ENCODE measurements around the gene TRPC3.
"Not testable (repeated sequence)": the region's sequence is repeated elsewhere in the genome, so short reads cannot be mapped to it uniquely, and the experiment has no call there.

TRPC3 gene

DNA sequence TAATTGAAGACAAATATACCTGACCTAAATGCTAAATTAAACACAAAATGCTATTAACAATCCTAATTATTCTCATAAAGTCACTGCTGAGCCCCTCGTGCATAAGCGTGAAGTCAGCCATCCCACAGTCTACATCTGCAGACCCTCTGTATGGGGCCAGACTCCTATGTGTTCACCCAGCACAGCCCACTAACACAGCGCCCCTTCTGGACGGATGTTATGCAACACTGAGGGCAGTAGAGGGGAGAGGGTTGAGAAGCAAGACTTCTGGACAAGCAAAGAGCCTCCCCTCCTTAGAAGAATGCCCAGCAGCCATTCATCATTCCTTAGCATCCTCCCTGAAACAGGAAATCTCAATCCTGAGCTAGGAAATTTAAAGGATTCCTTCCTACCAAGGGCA, 7.9 kb downstream of the TRPC3 start:
- no peak for DNase-seq

DNA sequence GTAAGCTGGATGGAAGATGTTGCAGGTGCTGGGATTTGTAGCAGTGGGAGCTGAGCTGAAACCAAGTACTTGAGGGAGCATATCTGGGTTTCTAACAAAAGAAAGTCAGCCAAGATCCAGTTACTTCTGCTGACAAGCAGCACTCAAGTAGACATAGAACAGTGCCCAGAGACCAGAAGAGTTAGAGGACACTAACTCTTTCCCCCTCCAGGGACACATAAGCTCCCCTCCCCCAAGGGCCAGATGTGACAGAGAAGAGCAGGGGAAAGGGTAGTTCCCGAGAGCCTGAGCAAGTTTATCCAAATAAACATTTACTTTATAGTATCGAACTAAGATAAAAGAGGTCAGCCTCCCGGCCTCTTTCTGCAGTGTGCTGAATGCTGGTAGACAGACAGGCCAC, 12.2 kb downstream of the TRPC3 start:
- no peak for DNase-seq

DNA sequence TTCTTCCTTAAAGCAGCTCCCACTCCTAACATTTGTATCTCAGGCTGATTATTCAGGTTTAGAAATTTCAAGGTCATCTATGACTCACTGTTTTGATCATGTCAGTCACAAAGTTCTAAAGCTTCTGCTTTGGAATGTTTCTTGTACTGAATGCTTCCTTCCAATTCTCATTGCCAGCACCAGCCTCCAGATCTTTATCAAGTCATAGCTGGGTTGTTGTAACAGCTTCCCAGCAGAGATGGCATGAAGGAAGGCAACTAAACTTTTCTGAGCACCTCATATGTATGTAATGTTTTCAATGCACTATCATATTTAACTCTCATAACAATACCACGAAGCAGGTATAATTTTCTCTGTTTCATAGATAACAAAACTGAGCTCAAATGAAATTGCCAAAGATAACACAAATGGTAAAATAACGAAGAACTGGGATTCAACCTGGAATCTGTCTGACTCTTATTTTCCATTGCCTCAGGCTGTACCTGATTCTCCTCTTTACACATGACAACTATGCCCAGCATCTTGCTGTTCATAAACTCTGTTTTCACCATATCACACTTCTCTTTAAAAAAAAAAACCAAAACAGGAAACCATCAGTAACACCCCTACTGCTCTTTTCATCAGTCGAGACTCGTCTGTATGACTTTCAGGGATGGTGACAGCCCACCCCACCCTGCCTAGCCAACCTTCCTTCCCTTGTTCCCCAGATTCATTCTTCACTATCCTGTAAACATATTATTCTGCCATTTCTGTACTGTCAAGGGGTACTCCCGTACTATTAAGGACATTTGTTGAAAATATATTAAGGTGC, 13.4 kb downstream of the TRPC3 start:
- DNase-seq = no peak

DNA sequence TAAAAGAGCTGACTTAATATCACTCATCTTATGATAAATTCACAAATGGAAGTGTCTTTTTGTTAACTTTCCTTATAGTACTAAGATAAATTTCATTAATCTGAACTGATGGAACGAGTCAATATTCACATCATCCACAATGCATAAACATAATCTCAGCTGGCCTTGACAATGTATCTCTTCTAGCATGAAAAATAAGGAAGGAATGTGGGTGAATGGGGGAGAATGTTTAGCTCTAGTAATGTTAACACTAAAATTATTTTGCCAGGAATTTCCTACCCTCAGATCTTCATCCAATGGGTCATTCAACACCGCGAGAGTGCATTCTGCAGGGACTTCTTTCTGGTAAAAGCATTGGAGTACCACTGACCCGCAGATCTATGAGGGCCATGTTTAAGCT, 15.8 kb downstream of the TRPC3 start:
- DNase-seq = no peak

DNA sequence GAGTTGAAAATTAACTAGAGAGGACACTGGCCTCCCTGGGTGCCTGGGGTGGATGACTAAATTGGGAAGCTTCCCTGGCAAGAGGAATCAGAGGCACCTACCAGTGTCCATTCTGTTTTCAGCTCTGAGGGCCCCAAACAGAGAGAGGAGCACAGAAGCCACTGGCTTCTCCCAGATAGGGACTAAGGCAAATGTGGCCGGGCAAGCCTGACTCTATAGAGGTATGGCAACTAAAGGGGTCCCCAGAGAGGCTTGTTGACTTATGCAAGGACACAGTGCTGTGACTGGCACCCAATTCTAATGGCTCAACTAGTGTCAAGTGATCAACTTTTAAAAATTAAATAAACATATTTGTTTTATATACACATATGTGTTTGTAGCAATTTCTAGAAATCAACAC, 17.2 kb downstream of the TRPC3 start:
- DNase-seq = no peak

DNA sequence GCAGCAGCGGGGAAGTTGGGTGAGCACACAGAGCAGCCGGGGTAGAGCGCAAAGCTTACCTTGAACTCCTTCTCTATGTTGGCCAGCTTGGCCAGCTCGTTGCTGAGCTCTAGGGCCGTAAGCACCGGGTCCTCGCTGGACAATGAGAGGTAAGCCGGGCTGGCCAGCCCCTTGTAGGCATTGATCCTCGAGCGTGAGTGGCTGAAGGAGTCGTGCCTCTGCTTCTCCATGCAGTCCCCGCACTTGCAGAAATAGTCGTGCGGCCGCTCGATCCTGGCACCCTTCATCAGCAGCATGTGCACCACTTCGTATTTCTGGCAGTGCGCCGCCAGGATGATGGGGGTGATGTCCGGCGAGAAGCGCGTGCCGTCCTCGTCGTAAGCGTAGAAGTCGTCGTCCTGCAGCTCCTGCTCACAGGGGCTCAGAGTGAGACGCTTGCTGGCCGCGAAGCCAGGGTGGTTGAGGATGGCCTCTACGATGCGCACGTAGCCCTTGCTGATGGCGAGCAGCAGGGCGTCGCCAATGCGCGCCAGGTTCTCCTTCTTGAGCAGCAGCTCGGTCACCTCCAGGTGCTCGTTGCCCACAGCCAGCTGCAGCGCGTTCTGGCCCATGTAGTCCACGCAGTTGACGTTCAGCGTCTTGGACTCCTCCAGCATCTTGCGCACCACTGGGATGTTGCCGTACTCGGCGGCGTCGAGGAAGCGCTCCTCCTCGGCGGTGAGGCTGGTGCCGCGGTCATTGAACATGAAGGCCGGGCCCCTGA, 19.5 kb downstream of the TRPC3 start:
- DNase-seq = no peak

DNA sequence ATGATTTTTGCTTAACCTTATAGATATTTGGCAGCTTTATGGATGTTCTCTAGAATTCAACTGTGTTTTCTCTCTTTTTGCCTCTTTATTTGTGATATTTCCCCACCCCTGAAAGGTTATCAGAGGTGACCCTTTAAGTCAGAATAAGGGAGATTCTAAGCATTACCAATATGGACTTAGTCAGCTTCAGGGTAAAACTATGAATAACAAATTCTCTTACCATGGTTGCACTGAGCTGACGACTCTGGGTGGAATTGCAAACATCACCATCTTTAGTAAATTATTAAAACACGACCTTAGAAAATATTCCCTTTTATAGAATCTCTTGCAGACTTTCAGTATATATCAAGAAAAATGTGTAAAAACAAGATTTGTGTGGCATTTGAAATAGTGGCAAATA, 21.6 kb downstream of the TRPC3 start:
- DNase-seq = no peak

DNA sequence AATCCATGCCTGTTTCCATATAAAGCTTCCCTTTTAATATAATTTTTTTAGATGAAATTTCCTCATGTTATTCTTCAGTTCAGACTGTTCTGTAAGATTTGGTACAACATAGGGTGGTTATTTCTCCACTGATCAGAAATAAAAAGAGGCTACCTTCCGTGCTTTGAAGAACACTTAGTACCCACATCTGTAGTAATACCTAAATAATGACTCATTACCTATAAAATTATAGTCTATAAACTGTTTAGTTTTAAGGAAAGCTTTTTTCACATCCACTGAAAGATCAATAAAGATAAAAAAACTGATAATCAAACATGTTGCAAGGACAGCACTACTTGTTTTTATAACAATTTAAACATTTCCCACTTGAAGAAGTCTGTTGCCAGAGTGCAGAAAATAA, 23.9 kb downstream of the TRPC3 start:
- DNase-seq = no peak

DNA sequence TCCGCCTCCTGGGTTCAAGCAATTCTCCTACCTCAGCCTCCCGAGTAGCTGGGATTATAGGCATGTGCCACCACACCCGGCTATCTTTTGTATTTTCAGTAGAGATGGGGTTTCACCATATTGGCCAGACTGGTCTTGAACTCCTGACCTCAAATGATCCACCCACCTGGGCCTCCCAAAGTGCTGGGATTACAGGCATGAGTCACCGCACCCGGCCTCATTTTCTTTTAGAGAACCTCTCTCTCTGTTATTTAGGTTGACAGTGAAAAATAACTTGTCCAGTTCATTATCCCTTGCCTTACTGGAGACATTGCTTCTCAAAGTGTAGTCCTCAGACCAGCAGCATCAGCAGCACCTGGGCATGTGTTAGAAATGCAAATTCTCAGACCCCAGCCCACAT, 25.4 kb downstream of the TRPC3 start:
- DNase-seq = not testable (repeated sequence)

DNA sequence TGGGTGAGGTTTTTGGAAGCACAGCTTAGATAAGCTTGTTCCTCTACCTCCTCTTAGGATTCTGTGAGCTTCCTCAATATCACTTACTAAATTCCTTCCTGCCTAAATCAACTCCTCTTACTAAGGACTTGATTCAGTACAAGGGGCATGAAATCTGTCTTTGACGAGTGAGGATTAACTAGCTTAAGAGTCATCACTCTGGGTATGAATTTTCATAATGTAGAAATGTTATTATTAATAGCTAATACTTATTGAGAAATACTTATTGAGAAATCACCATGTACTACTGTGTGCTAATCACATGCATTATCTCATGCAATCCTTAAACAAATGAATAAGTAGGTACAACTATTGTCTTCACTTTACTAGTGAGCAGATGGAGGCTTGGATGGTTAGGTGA, 28.6 kb downstream of the TRPC3 start:
- DNase-seq = no peak

DNA sequence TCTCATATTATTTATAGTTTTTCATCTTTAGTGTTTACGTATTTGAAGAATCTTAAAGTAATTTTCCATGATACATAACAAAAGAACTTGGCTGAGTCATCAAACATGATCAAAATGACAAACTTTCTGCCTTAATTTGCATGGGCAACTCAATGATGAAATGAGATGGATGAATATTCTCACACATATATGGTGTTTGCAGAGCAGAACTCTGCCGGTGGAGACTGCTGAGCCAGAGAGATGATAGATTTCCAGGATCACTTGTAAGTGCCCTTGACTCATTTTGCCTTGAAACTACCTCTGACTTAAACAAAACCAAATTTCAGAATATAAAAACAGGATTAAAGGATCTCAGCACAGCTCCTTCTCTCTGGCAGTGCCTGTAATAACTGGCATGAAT, 38.2 kb downstream of the TRPC3 start:
- DNase-seq = no peak

DNA sequence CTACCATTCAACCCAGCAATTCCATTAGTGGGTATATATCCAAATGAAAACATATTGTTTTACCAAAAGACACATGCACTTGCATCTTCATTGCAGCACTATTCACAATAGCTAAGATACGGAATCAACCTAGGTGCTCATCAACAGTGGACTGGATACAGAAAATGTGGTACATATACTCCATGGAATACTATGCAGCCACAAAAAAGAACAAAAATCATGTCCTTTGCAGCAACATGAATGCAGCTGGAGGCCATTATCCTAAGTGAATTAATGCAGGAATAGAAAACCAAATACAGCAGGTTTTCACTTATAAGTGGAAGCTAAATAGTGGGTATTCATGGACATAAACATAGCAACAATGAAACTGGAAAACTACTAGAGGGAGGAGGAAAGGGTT, 43.5 kb downstream of the TRPC3 start:
- no peak for DNase-seq

DNA sequence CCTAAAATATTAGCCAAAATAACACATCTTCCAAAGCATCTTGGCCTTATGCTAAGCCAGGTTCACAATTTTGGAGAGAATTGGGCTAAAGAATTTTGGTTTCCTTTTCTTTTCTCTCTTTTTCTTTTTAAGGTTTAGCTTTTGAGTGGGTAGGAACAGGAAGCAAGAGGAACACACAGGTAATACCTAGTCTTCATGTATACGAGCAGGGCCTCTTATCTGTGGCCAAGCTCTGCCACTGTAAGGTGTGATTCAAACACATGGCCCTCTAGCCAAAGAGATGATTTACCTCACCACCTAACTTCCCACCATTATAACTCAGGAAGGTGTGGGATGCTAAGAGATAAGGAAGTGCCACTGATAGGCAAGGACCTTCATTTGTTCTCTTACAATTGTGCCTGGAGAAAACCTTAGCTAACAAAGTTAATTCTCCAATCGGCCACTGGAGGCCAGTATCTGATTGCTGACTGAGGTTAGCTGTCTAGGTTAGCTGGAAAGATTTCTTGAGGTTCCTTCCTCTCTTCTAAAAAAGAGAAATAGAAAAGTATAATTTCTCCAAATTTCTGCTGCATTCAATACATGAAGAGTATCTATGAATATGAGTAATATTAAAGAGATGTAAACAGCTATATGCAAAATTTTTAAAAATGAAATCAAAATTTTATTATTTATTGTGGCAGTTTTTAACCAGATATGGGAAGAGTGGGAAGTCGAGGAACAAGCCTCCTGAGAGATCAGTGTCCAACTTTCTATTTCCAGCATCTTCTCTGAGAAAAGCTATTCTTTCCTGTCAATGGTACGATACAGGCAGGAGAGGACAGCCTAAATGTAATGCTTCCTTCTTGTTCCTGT, 51.5 kb downstream of the TRPC3 start:
- peak; percentile 24 to 48 for DNase-seq

DNA sequence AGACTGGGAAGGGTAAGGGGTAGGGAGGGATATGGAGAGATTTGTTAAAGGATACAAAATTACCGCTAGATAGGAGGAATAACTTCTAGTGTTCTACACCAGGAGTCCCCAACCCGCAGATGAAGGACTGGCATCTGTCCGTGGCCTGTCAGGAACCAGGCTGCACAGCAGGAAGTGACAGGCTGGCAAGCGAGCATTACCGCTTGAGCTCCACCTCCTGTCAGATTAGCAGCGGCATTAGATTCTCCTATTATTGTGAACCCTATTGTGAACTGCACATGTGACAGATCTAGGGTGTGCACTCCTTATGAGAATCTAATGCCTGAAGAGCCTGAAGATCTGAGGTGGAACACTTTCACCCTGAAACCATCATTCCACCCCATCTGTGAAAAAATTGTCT, 53.7 kb downstream of the TRPC3 start:
- DNase-seq = no peak

DNA sequence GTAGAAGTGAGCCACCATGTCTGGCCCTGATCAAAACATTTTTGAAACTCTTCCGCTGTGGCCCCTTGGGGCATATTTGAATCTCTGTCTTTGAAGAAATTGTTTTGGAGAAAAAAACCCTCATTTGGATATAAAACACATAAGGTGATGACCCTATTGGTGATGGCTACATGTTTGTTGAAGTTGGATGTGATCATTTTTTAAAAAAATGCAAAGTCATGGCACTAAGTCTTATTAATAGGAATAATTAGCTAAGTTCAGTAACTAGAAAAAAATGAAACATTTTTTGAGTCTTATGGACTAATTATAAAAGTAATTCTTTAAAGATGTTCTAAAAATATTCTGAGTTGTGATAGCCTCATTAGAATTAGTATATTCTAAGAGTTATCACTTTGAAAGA, 63.7 kb downstream of the TRPC3 start:
- DNase-seq = no peak

DNA sequence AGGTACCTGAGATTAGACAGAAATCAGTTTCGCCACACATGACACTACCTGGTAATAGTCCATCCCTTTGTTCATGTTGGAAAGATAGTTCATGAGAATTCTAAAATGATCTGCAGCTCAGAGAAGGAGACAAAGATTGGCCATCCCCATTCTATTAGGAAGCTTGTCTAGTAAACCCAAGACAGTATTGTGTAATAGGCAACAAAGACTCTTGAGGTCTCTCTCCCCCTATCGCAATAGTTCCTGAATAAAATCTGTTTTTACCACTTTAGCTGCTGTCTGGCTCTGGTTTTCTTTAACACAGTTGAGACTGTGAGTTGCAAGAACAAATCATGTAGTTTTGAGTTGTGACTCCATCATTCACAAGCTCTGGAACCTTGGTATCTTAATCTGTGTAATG, 66.7 kb downstream of the TRPC3 start:
- no peak for DNase-seq

DNA sequence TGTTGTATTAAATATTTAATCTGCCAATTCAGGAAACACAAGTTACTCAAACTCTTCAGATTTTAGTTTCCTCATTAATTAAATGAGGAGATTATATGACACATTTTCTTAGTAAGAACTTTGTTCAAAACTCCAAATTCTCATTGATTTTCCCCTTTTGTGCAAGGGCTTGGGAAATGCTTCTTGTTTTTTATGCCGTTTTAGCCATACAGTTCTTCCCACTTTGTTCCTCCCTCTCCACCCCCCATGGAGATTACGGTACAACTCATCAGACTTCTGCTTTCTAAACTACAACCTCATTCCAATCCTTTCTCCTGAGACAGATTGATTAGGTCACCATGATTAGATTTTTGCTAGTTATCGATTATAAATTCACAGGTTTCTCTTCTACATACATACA, 70.7 kb downstream of the TRPC3 start:
- no peak for DNase-seq

DNA sequence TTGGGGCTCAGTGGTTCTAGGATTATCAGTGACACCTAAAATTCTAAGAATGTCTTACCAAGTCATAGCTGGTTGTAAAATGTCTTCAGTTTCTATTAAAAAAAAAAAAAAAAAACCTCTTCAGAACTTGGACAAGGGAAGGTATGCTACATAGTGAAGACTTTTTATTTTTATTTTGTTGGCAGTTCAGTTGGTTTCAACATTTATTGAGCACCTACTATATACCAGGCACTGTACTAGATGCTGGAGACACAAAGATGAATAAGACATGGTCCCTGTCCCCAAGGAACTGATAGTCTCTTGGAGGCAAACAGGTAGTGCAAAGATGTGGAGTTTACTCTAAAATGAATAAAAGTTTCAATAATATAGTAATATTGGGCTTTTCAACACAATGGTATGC, 72.7 kb downstream of the TRPC3 start:
- no peak for DNase-seq

DNA sequence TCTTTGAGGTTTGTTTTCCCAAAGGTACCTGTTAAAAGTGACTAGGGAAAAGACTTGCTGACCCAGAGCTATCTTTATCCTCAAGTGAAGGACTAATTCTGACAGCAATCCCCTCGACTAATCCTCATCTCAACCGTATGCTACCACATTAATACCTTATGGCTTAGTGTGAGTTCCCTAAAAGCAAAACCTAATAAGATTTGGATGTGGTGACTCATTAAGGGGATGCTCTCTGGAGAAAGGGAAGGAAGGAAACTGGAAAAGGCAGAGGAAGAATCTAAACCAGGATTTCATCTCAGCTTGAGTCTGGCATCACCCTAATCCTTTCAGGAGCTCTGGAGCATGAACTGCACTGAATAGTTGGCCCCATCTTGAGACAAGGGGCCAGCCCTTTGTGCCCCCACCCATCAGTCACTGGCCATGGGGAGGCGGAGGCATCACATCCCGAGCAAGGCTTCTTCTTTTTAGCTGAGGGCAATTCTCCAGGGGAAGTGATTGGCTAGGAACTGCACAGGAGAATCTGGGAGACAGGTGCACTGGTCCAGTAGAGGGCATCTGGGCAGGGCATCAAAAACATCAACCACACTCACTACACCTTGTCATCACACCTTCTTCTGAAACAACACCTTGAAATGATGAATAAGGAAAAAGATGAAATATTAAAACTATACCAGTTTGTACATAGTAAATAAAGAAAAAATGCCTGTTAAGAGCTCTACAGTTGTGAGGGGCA, 74.7 kb downstream of the TRPC3 start:
- no peak for DNase-seq

DNA sequence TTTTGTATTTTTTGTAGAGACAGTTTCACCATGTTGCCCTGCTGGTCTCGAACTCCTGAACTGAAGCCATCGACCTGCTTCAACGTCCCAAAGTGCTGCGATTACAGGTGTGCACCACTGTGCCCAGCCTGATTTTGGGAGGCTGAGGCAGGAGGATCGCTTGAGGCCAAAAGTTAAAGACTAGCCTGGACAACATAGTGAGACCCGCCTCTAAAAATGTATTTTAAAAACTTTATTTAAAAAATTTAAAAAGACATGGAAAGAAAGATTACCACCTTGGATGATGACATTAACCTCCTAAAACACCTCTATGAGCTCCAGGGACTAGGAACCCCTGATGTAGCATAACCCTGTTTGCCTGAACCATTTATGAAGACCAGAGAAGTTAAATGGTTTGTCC, 75.8 kb downstream of the TRPC3 start:
- DNase-seq = no peak

DNA sequence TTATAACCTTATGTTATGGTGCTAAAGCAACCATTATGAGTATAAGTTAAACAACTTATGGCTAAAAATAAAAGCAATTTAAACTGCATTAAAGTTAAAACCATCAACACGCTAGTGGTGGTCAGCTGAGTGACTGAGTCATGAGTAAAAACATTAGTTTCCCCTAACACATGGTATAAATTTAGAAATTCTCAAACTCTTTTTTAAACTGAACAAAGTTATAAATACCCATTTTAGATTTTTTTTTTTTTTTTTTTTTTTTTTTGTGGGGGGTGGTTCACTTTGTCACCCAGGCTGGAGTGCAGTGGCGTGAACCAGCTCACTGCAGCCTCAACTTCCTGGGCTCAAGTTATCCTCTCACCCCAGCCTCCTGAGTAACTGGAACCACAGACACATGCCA, 76.2 kb downstream of the TRPC3 start:
- no peak for DNase-seq

DNA sequence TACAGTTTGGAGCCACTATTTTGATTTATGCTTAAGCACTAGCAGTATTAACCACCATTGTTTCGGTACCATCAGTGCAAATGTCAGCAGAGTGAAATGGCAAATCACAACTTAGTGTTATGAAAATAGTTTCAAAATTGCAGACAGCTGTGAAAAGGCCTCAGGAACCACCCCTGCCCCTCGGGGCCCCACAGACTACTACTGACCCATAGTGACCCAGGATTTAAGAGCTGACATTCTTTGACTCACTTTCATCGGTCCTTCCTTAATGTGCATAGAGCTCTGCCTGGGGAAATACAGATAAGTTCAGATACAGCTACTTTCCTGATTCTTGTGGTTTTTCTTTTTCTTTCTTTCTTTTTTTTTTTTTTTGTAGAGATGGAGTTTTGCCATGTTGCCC, 78.3 kb downstream of the TRPC3 start:
- no peak for DNase-seq
